Pulmonary artery endothelial cell (primary cell): ENCODE results near the gene AATK. TPM values are rescaled to one million over a fixed set of nuclear protein-coding genes. Genes with fewer than 3 reads are reported as not detected.
"Not testable (repeated sequence)": the region's sequence is repeated elsewhere in the genome, so short reads cannot be mapped to it uniquely, and the experiment has no call there.

ENCODE experiments used
- DNase-seq: peaks from one replicate; pipeline ENCODE4 v3.0.0-alpha.2; 2011; ENCODE audit warnings: low read depth, low spot score
- total RNA-seq: library from RNA; depleted of rRNA; stranded (reverse); fragments of >200 nt; gene quantifications from 2 replicates; pipeline ENCODE4 v1.2.3, GENCODE V29; 2014

The AATK gene
- total RNA-seq, 1 donor from 2014 or later, result 3.0 TPM

DNA sequence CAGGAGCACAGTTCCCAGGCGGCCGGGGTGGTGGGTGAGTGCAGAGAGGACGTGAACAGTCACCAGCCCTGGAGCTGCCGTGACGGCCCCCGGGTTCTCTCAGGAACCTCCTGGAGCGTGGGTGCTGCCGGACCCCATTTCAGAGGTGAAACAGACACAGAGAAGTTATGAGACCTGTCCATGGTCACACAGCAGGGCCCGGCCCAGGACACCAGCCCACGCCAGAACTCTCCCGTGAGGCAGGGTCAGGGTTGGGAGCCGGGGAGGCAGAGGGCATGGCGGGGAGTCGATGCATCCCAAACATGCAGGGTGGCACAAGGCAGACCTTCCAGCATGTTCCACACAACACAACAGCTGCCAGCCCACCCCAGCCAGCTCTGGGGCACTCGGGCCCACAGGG lies 4.5 kb downstream of the AATK start:
- DNase-seq, result no peak

DNA sequence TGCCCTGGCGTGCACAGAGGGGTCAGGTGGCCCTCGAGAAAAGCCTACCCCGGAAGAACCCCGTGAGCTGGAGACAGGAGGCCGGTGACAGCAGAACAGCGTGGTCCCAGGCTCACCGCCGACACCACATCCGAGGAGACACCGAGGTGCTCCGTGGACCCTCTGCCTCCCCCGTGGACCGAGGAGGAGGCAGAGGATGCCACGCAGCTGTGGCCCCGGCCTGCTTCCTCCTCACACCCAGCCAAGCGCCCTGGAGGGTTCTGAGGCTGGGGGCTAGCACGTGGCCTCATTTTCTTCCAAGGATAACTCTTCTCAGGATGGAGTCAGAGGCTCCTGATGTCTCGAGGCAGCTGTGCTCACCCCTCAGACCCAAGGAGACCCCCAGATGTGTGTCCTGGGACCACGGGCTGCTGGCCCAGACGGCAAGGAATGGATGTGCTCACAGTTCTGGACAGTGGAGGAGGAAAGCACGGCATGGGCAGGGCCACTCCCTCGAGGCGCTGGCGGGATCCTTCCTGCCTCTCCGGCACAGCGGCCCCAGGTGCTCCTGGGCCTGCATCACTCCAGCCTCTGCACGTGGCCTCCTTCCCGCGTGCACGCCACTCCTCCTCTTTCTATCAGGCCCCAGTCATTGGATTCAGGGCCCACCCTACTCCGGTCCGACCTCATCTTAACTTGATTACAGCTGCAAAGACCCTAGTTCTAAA lies 5.1 kb downstream of the AATK start:
- DNase-seq, result no peak

DNA sequence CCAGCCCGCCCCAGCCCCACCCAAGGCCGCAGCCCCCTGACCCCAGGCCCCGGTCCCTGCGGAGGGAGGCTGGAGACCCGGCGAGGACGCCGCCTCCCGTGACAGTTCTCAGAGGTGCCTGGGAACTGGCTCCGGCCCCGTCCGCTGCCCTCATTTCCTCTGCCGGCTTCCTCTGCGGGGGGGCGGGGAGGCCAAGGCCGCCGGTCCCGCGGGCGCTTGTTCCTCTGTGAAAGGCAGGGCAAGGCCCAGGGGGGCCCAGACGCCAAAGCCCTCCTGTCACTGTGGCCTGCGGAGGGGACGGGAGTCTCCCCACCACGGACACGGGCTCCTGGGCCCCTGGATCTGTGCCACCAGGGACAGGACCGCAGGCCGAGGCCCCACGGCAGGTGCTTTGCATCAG lies 5.7 kb downstream of the AATK start:
- no peak for DNase-seq

DNA sequence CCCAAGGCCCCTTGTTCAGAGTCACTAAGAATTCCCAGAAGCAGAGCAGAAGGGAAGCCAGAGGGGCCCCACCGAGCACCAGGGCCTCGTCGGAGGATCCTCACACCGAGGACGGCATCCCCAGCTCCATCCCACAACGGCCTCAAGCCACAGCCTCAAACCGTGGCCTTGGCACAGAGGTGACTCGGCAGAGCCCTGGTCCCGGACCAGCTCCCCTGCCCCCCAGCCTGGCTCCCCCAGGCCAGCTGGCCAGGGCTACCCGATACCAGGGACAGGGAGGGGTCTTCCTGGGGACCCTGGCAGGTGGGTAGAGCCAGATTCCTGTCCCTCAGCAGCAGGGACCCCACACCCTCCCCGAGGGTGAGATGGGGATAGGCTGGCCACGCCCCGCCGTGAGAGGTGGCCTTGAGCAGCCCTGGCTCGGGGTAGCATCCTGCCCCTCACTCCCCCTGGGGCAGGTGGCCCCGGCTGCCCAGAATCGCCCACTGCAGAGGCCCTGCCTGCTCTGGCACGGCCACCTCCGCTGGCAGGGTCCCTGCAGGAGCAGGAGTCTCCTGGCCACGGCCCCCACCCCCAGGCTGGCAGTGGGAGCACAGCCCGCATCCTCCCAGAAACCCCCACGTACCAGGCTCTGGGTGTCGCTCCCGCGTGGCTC lies 6.3 kb downstream of the AATK start:
- no peak for DNase-seq

DNA sequence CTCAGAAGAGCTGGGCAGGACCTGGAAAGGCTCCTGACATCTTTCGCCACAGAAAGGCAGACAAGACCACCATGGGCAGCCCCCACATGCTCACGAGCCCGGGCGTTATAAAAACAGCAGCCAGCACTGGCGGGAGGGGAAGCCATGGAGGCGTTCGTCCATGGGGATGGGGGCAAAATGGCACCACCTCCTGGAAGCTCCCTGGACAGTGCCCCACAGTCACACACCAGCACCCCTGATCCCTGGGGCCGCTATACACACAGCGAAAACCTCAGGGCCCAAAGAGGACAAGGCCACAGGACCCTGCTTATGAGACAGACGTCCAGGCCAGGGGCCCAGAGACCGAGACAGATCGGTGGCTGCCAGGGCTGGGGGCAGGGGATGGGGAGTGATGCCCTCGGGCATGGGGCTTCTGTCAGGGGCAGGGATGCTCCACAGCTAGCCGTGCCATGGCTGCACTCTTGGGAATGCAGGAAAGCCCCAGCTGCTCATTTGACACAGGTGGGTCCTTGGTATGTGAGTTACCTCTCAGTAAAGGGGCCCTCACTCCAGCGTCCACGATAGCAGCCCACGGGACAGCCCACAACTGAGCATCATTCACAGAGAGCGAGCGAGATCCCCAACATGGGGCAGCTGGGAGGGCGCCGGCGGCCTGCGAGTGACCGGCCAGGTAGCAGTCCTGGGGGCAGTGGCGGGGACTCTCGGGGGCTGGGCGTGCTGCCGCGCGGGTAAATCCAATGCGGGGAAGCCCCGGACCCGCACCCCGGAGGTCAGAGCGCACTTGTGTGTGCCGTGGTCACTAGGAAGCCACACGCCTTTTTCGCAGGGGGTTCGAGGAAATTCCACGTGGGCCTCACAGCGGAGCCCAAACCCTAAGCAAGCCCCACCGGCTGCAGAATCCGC lies 7.1 kb downstream of the AATK start:
- no peak for DNase-seq

DNA sequence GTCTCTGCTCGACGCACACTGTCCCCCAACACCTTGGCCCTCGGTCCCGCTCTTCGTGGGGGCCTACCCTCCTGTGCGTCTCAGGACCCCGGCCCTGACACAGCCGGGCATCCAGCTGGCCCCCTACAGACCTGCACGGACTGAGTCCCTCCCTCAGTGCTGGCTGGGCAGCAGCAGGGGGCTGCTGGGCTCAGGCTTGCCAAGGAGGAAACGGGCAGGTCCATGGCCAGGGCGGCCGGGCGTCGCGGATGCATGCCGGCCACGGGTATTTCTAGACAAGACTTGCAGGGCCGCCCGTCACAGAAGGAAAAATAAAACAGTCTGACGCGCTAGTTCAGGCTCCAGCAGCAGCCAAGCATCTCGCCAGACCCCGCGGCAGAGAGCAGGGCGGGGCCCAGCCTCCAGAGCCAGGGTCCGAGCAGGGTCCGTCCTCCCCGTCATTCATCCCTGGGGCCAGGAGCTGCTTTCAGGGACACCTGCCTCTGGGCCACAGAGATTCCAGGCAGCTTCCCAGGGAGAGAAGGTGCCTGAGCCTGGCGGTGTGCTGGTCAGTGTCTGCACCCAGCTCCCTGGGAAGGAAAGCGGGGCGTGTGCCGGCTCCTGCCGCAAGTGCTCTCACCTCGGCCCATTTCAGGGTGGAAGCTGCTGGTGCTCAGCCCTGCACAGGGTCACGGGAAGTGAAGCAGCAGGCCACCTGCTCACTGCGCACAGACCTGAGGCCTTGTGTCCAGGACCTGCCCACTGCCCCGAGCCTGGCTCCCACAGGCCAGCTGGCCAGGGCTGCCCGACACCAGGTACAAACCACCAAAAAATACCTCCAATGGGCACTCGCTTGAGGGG lies 8.0 kb downstream of the AATK start:
- DNase-seq, result no peak

DNA sequence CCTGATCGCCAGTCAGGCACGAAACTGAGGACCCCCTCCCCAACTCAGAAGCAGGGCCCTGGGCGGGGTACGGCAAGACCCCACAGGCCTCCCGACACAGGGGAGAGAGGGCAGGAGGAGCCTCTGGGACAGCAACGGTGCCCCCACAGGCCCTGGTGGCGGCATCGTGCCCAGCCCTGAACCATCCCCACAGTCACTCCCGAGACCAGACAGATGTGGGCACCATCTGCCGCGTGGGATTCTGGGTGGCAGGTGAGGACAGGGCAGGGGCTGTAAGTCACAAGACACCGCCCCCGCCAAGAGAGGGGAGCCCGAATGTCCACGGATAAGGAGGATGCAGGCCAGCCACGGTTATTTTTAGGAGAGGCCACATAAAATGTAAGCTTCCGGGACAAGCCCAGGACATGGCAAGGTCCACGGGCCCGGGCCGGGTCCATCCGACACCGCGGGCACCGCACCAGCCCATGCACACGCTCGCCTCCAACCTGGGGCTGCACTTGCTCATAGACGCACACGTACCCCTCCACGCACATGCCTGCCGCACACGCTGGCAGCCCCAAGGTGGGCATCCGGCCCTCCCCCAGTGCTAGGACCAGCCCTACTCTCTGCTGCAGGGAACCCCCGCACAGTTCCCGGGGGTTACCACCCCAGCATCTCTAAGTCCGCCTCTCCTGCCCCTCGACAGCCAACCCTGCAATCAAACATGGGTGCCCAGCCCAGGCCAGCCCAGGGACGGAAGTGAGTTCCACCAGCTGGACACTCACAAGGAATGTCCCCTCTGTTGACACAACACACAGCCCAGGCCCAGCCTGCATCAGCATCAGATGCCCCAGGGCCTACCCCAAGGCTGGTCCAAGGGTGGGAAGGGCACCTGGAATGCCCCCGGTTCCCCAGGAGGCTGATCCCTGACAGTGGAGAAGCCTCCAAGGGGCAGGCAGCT lies 8.9 kb downstream of the AATK start:
- no peak for DNase-seq

DNA sequence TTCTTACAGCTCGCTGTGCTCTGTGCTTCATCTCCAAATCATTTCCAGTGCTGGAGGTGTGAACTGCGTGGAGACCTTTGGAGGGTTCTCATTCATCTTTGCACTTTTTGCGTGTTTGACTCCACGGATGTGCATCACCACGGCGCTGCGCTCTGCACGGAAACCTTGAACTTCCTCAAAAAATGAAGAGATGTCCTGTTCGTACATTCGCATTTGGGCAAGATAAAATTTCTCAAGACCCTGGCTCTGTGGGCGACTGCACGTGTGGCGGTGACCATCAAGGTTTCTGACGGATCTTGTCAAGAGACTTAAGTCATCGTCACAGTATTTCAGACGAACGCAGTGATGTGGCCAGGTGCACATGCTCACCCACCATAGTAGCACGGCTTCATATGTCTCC lies 11.1 kb downstream of the AATK start:
- no peak for DNase-seq

DNA sequence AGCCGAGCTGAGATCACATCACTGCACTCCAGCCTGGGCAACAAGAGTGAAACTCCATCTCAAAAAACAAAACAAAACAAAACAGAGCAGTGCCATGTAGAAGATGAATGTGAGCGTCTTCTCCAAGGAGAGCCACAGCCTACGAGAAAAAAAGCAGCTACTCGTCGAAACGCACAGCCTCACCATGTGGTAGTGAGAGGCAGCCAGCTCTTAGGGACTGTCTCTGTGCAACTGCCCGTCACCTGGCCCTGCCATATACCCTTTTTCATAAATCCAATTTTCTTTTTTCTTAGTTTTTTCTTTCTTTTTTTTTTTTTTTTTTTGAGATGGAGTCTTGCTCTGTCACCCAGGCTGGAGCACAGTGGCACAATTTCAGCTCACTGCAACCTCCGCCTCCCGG lies 12.0 kb downstream of the AATK start:
- DNase-seq, result not testable (repeated sequence)

DNA sequence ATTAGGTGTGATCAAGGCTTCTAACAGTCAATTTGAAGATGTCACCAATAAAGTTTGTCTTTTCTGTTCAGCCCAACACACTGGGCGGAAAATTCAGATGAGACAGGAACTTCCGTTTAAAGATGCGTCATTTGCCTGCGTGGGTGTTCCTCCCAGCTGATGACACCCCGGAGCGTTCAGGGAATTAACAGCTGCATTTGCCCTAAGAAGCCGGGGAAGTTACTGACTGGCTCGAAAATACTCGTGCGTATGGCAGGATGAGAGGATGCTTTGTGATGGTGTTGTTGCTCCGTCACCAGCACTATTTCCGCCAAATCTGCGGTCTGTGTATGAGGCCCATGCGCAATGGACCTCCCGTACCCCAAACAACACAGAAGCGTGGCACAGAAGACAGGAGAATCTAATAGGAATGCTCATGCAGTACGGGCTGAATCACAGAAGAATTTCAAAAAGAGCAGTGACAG lies 12.6 kb downstream of the AATK start:
- no peak for DNase-seq

DNA sequence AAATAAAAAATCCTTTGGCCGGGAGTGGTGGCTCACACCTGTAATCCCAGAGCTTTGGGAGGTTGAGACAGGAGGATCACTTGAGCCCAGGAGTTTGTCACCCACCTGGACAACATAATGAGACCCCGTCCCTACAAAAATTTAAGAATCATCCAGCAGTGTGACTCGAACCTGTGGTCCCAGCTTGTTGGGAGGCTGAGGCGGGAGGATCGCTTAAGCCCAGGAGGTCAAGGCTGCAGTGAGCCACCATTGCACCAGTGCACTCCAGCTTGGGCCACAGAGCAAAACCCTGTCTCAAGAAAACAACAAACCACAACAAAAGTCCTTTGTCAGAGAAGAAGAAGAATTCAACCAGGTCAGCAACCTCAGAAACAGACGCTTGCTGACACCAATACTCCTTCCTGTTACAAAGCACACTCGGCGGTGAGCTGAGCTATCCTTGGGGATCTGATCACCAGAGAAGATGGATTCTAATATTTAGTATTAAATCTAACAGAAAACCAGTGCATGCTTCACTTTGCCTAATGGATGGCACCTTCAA lies 13.7 kb downstream of the AATK start:
- no peak for DNase-seq

DNA sequence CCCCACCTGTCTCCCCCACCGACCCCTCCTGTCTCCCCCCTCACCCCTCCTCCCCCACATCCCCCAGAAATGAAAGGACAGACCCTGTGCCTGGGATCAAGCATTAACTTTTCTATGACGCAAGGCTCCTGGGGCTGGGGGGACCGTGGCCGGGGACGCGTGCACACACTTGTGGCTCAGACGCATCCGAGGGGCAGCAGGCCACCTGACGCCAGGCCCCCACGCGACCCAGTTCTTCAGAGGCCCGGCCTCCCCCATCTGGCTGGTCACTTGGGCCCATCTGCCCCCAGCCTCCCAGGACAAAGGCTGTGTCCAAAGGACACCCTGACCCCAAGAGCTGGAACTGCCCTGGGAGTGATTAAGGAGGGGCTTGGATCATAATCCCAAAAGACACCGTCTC lies 14.7 kb downstream of the AATK start:
- no peak for DNase-seq

DNA sequence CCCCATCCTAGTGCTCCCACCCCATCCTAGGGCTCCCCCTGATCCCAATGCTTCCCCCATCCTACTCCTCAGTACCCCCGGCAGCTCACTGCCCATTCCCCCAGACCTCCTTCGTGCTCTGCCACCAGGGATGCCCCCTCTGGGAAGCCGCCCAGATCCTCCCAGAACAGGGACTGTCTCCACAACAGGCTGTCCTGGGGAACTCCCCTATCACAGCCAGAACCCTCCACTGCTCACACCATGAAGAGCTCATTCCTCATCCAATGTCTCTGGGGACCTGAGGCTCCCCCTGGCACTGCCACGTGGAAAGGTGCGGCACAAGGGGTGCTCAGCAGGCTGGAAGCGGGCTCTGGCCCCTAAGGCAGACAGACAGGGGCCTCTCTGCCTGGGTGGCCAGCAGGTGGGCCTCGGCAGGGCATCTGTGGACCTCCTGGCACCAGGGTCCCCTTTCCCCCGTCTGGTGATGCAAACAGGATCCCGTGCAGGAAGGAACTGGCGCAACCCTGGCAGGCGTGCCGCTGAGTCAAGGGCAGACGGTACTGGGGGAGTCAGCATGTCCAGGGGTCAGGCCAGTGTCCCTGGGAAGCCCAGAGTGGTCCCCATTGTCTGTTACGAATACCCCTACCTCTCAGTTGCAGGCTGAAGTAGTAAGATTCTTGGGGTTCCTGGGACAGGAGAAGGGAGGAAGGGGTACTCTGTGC lies 15.5 kb downstream of the AATK start:
- no peak for DNase-seq

DNA sequence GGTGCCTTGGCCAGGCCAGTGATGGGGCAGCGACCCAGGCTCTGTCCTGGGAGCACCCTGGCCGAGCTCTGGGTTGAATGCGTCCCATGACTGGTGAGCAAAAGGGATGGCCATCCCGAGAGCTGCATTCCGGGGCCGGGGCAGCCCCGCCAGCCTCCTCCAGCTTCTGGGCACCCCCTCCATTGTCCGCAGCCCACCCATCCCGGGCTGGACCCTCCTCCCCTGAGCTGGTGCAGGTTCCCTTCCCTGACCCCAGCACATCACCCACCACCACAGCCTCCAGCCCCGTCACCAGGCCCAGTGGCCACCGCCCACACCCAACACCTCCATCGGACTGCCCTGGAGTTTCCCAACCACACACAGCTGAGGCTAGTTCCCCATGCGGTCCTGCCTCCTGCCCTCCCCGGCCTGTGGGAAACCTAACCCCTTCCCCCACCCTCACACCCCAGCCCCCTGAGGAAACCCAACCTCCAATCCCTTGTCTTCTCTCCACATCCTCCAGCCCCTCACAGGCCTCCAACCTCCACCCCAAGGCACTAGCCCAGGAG lies 17.0 kb downstream of the AATK start:
- no peak for DNase-seq

DNA sequence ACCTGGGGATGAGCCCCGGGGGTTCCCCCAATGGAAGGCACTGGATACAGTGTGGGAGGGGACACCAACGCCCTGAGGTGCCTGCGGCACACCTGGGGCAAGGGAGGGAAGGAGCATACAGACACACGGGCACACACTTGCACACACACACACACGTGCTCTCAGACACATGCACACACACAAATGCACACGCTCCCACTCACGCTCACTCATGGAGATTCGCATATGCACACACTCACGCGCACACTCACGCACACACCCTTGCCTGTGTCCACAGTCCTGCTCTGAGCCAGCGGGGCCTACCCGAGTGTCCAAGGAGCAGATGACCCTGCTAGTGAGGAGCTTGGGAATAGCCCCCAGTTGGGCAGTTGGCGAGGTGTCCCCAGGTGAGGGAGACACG lies 17.4 kb downstream of the AATK start:
- DNase-seq, result no peak

DNA sequence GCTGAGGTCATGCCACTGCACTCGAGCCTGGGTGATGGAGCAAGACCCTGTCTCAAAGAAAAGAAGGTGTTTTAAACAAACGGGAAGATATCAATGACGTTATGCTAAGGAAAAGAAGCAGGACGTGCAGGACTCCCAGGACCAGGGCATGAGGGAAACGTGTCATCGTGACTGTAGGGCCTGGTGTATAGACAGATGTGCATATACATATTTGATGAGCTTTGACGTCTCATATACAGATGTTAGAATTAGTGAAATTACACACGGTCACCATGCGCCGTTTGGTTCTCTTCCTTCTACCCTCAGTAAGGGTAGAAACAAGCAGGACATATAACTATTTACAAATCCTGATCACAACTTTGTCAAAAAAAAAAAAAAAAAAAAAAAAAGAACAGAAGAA lies 18.3 kb downstream of the AATK start:
- no peak for DNase-seq

DNA sequence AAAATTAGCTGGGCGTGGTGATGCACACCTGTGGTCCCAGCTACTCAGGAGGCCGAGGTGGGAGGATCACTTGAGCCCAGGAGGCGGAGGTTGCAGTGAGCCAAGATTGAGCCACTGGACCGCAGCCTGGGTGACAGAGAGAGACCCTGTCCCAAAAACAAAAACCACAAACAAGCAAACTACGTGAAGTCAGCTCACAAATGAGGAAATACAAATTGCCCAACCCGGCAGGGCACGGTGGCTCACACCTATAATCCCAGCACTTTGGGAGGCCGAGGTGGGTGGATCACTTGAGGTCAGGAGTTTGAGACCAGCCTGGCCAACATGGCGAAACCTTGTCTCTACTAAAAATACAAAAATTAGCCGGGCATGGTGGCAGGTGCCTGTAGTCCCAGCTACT lies 19.8 kb downstream of the AATK start:
- not testable (repeated sequence) for DNase-seq

DNA sequence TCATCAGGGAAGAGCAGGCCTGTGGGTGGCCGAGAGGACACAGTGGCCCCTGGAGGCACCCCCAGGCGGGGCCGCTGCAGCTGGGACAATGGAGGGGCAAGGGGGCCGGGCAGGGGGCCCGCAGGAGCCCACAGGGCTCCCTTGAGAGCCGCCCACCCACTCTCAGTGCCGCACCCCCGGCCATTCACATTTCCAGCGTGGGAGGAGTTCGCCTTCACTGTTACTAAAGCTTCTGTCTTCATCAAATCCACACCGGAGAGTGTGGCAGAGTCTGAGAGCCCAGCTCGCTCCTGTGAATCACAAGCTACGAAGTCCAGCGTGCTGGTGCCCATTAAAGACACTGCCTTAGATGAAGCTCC lies 21.6 kb downstream of the AATK start:
- DNase-seq, result no peak
